ENCODE measurements around the gene JMY. TPM values are rescaled to one million over a fixed set of nuclear protein-coding genes. Genes with fewer than 3 reads are reported as not detected.

JMY gene
- total RNA-seq, 5 donors from 2014 or later (not counting 1 experiment from before 2014, with no cell fraction given) = 18.0 to 45.3 (median 21.1) TPM

DNA sequence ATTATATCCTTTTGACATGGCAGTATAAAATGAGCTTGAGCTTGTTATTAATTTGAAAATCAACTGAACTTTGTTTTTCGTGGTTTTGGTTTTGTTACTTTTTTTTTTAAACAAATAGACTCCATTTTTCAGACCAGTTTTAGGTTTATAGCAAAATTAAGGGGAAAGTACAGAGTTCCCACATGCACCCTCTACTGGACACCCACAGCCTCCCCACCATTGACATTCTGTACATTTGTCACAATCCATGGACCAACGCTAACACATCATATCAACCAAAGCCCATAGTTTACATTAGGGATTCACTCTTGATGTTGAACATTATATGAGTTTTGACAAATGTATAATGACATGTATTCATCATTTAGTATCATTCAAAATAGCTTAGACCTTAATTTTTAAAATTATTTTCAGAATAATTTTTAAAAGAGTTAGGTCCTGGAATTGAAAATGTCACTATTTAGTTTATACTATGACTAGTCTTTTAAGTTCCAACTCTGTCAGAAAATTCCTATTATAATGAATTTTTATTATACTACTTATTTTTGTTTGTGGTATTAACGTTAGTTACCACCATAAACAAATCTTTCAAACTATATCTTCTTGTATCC, 35.3 kb upstream of the JMY start:
- ATAC-seq (replicated peaks in 1 of 4) (peak in 1 of 4 experiments; percentile 66), DNase-seq (peak in 1 of 35 experiments; percentile 31)

DNA sequence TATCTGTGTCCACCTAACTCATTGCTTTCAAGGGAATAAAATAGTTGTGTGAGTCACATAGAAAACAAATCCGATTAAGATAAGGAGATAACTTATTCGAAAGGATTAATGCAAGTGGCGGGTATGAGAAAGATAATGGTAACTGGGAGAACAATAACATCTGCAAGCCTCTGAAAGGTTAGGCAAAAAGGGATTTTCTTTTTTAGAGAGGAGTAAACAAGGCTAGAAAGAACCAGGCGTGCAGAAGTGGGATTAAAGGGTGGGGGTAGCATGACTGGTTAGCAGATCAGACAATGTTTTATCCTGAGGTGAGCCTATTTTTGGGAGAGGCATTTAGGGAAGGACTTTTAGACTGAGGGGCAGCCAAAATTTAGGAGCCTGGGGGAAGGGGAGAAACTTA, 34.7 kb upstream of the JMY start:
- H3K4me1 ChIP-seq (ENCODE audit: control insufficient read depth in 1 of 2, extremely low read depth in 1 of 2, insufficient read depth in 2 of 2, low read length in 2 of 2) = no peaks in the 10 kb centered on the region
- H3K27ac Mint-ChIP-seq = no peak overlapping the region
- no peaks in the 10 kb centered on the region for H3K36me3 Mint-ChIP-seq
- no peak overlapping the region for H3K4me3 Mint-ChIP-seq
- no peaks in the 10 kb centered on the region for H3K9me3 Mint-ChIP-seq
- H3K4me1 Mint-ChIP-seq = no peaks in the 10 kb centered on the region
- H3K9me3 ChIP-seq = no peaks in the 10 kb centered on the region
- ATAC-seq (replicated peaks in 1 of 4) (no peak), DNase-seq (no peak)
- no peaks in the 10 kb centered on the region for H3K27me3 Mint-ChIP-seq
- no peaks in the 10 kb centered on the region for H3K36me3 ChIP-seq (ENCODE audit: control insufficient read depth in 2 of 2, extremely low read depth in 1 of 2, insufficient read depth in 1 of 2, low read length in 1 of 2)
- ChIA-PET POLR2A (no interaction called here), CTCF (no interaction called here)
- H3K4me3 ChIP-seq (ENCODE audit: control insufficient read depth in 1 of 2, extremely low read depth in 1 of 2, low read length in 1 of 2) = no peak overlapping the region
- no peaks in the 10 kb centered on the region for H3K27me3 ChIP-seq (replicated peaks in 1 of 2; ENCODE audit: control insufficient read depth in 2 of 2, extremely low read depth in 1 of 2, insufficient read depth in 2 of 2, low read length in 1 of 2)
- WGBS (ENCODE audit: insufficient coverage) = 96% methylated on average over 4 of the region's 4 CpGs
- no peak overlapping the region for H3K27ac ChIP-seq (ENCODE audit: low read length)

More for the DNA sequence above, 35.3 kb upstream of the JMY start:
- Histone ChIP-seq H3K36me3 (ENCODE audit: control insufficient read depth in 2 of 2, extremely low read depth in 1 of 2, insufficient read depth in 1 of 2, low read length in 1 of 2) (no peaks in the 10 kb centered on the region), H3K27ac (ENCODE audit: low read length) (no peak overlapping the region), H3K9me3 (no peaks in the 10 kb centered on the region), H3K27me3 (replicated peaks in 1 of 2; ENCODE audit: control insufficient read depth in 2 of 2, extremely low read depth in 1 of 2, insufficient read depth in 2 of 2, low read length in 1 of 2) (no peaks in the 10 kb centered on the region), H3K4me3 (ENCODE audit: control insufficient read depth in 1 of 2, extremely low read depth in 1 of 2, low read length in 1 of 2) (no peak overlapping the region), H3K4me1 (ENCODE audit: control insufficient read depth in 1 of 2, extremely low read depth in 1 of 2, insufficient read depth in 2 of 2, low read length in 2 of 2) (no peaks in the 10 kb centered on the region)
- POLR2A ChIA-PET = no interaction called here
- H3K36me3 Mint-ChIP-seq = no peaks in the 10 kb centered on the region
- H3K4me3 Mint-ChIP-seq = no peak overlapping the region
- WGBS (ENCODE audit: insufficient coverage) = no CpG with 5 or more reads among the region's 3 CpGs
- no peaks in the 10 kb centered on the region for H3K9me3 Mint-ChIP-seq
- CTCF ChIA-PET = interaction anchor here in 1 of 2 donors (0.9 kb wide), 2 partner anchors 33 to 282 kb away, joined by 3 to 4 read pairs; no protein-coding TSS in a partner anchor
- no peak overlapping the region for H3K27ac Mint-ChIP-seq
- no peaks in the 10 kb centered on the region for H3K27me3 Mint-ChIP-seq
- no peaks in the 10 kb centered on the region for H3K4me1 Mint-ChIP-seq

GRCh38 chr5:79202076-79202475, 33.9 kb upstream of the JMY start:
- ChIA-PET POLR2A (no interaction called here), CTCF (no interaction called here)
- Histone ChIP-seq H3K36me3 (ENCODE audit: control insufficient read depth in 2 of 2, extremely low read depth in 1 of 2, insufficient read depth in 1 of 2, low read length in 1 of 2) (no peaks in the 10 kb centered on the region), H3K4me3 (ENCODE audit: control insufficient read depth in 1 of 2, extremely low read depth in 1 of 2, low read length in 1 of 2) (no peak overlapping the region), H3K9me3 (no peaks in the 10 kb centered on the region), H3K4me1 (ENCODE audit: control insufficient read depth in 1 of 2, extremely low read depth in 1 of 2, insufficient read depth in 2 of 2, low read length in 2 of 2) (no peaks in the 10 kb centered on the region), H3K27ac (ENCODE audit: low read length) (no peak overlapping the region), H3K27me3 (replicated peaks in 1 of 2; ENCODE audit: control insufficient read depth in 2 of 2, extremely low read depth in 1 of 2, insufficient read depth in 2 of 2, low read length in 1 of 2) (no peaks in the 10 kb centered on the region)
- ATAC-seq (replicated peaks in 1 of 4) (no peak), DNase-seq (no peak)
- H3K36me3 Mint-ChIP-seq = no peaks in the 10 kb centered on the region
- no peak overlapping the region for H3K4me3 Mint-ChIP-seq
- H3K27me3 Mint-ChIP-seq = no peaks in the 10 kb centered on the region
- H3K27ac Mint-ChIP-seq = no peak overlapping the region
- H3K9me3 Mint-ChIP-seq = no peaks in the 10 kb centered on the region
- no peaks in the 10 kb centered on the region for H3K4me1 Mint-ChIP-seq

GRCh38 chr5:79205965-79206364, 30.0 kb upstream of the JMY start:
- Histone ChIP-seq H3K27ac (ENCODE audit: low read length) (no peak overlapping the region), H3K4me3 (ENCODE audit: control insufficient read depth in 1 of 2, extremely low read depth in 1 of 2, low read length in 1 of 2) (no peak overlapping the region), H3K27me3 (replicated peaks in 1 of 2; ENCODE audit: control insufficient read depth in 2 of 2, extremely low read depth in 1 of 2, insufficient read depth in 2 of 2, low read length in 1 of 2) (no peaks in the 10 kb centered on the region), H3K36me3 (ENCODE audit: control insufficient read depth in 2 of 2, extremely low read depth in 1 of 2, insufficient read depth in 1 of 2, low read length in 1 of 2) (no peaks in the 10 kb centered on the region), H3K9me3 (no peaks in the 10 kb centered on the region), H3K4me1 (ENCODE audit: control insufficient read depth in 1 of 2, extremely low read depth in 1 of 2, insufficient read depth in 2 of 2, low read length in 2 of 2) (no peaks in the 10 kb centered on the region)
- Mint-ChIP-seq H3K4me3 (no peak overlapping the region), H3K27ac (no peak overlapping the region), H3K36me3 (peaks cover 3% of the 10 kb centered on the region), H3K9me3 (no peaks in the 10 kb centered on the region), H3K27me3 (no peaks in the 10 kb centered on the region), H3K4me1 (no peaks in the 10 kb centered on the region)
- WGBS (ENCODE audit: insufficient coverage) = 100% methylated on average over 1 of the region's 3 CpGs
- ATAC-seq (replicated peaks in 1 of 4) (no peak), DNase-seq (no peak)
- POLR2A ChIA-PET = no interaction called here
- CTCF ChIA-PET = no interaction called here

- no peaks in the 10 kb centered on the region for H3K4me1 ChIP-seq (ENCODE audit: control insufficient read depth in 1 of 2, extremely low read depth in 1 of 2, insufficient read depth in 2 of 2, low read length in 2 of 2)
- ChIA-PET POLR2A (no interaction called here), CTCF (no interaction called here)
- no peak overlapping the region for H3K27ac Mint-ChIP-seq
- H3K36me3 ChIP-seq (ENCODE audit: control insufficient read depth in 2 of 2, extremely low read depth in 1 of 2, insufficient read depth in 1 of 2, low read length in 1 of 2) = no peaks in the 10 kb centered on the region
- no peak for ATAC-seq (replicated peaks in 1 of 4)
- no peak for DNase-seq
- H3K4me3 ChIP-seq (ENCODE audit: control insufficient read depth in 1 of 2, extremely low read depth in 1 of 2, low read length in 1 of 2) = no peak overlapping the region
- H3K27ac ChIP-seq (ENCODE audit: low read length) = no peak overlapping the region
- H3K9me3 ChIP-seq = no peaks in the 10 kb centered on the region
- no peaks in the 10 kb centered on the region for H3K27me3 Mint-ChIP-seq
- H3K27me3 ChIP-seq (replicated peaks in 1 of 2; ENCODE audit: control insufficient read depth in 2 of 2, extremely low read depth in 1 of 2, insufficient read depth in 2 of 2, low read length in 1 of 2) = no peaks in the 10 kb centered on the region
- H3K36me3 Mint-ChIP-seq = peaks cover 3% of the 10 kb centered on the region
- WGBS (ENCODE audit: insufficient coverage) = no CpG with 5 or more reads among the region's 3 CpGs
- H3K9me3 Mint-ChIP-seq = no peaks in the 10 kb centered on the region
- H3K4me1 Mint-ChIP-seq = no peaks in the 10 kb centered on the region
- H3K4me3 Mint-ChIP-seq = no peak overlapping the region
These were observed 29.4 kb upstream of the JMY start for GRCh38 chr5:79206541-79206940.

DNA sequence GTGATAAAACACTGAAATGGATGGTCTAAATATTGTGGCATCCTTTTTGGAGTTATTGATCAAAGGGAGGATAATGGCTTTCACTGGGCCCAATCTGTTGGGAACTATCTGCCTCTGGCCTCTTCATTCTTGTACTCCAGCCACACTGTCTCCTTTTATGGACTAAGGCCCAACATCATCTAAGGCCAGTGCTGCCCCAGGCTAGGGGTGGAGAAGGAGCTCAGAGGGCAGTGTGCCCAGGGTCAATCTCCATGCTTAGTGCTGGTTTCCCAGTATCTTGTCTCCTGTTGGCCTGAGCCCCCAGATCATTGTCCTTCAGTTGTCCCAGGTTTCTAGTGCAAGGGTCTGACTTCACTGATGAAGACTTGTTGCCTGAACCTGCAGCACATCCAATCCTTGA, 26.4 kb upstream of the JMY start:
- Mint-ChIP-seq H3K27me3 (no peaks in the 10 kb centered on the region), H3K27ac (no peak overlapping the region), H3K9me3 (no peaks in the 10 kb centered on the region), H3K4me1 (no peaks in the 10 kb centered on the region), H3K4me3 (no peak overlapping the region), H3K36me3 (peaks cover 7% of the 10 kb centered on the region)
- POLR2A ChIA-PET = no interaction called here
- H3K9me3 ChIP-seq = no peaks in the 10 kb centered on the region
- no peak overlapping the region for H3K4me3 ChIP-seq (ENCODE audit: control insufficient read depth in 1 of 2, extremely low read depth in 1 of 2, low read length in 1 of 2)
- CTCF ChIA-PET = no interaction called here
- no peaks in the 10 kb centered on the region for H3K36me3 ChIP-seq (ENCODE audit: control insufficient read depth in 2 of 2, extremely low read depth in 1 of 2, insufficient read depth in 1 of 2, low read length in 1 of 2)
- DNase-seq = no peak
- no peak for ATAC-seq (replicated peaks in 1 of 4)
- H3K27ac ChIP-seq (ENCODE audit: low read length) = no peak overlapping the region
- no peaks in the 10 kb centered on the region for H3K27me3 ChIP-seq (replicated peaks in 1 of 2; ENCODE audit: control insufficient read depth in 2 of 2, extremely low read depth in 1 of 2, insufficient read depth in 2 of 2, low read length in 1 of 2)
- H3K4me1 ChIP-seq (ENCODE audit: control insufficient read depth in 1 of 2, extremely low read depth in 1 of 2, insufficient read depth in 2 of 2, low read length in 2 of 2) = no peaks in the 10 kb centered on the region

Data from T-cell (primary cell).